Breast epithelium (tissue), 4 donors: ENCODE results near the gene CPHXL2. TPM values are rescaled to one million over a fixed set of nuclear protein-coding genes. Genes with fewer than 3 reads are reported as not detected.

ENCODE experiments used
- DNase-seq, 2 donors: peaks; one replicate each; pipeline ENCODE4 v3.0.0-alpha.2; 2019; ENCODE audit warnings: low spot score in 2 of 2
- H3K27ac ChIP-seq, 2 donors: fragments of 200-600 bp; sonication (generic) in 1 of 2; one replicate each; pipeline ENCODE4 v1.5.1; 2016 to 2019; ENCODE audit warnings: mild to moderate bottlenecking in 1 of 2
- H3K27me3 ChIP-seq, 2 donors: fragments of 200-600 bp; sonication (generic) in 1 of 2; one replicate each; pipeline versions ENCODE4 v1.5.1 to v1.6.0; 2017 to 2019; ENCODE audit warnings: control low read depth in 1 of 2, mild to moderate bottlenecking in 1 of 2
- H3K36me3 ChIP-seq: fragments of 200-600 bp; one replicate; pipeline ENCODE4 v1.5.1; 2019
- H3K4me1 ChIP-seq, 2 donors: fragments of 200-600 bp; sonication (generic); one replicate each; pipeline ENCODE4 v1.5.1; 2016 to 2019; ENCODE audit warnings: control low read depth in 1 of 2
- H3K4me3 ChIP-seq, 3 donors: fragments of 200-600 bp; sonication (generic); 1 replicate in 2 of 3; 2 replicates in 1 of 3; pipeline ENCODE4 v1.5.1; 2016 to 2019; ENCODE audit warnings: mild to moderate bottlenecking in 3 of 3, moderate library complexity in 2 of 3
- H3K9me3 ChIP-seq, 2 donors: fragments of 200-600 bp; sonication (generic) in 1 of 2; one replicate each; pipeline ENCODE4 v1.5.1; 2016 to 2019; ENCODE audit warnings: control low read depth in 1 of 2
- POLR2A ChIP-seq: fragments of 450-650 bp; IDR thresholded peaks from one replicate; pipeline ENCODE4 v1.6.1; 2016; ENCODE audit warnings: antibody characterized with exemption, mild to moderate bottlenecking, moderate library complexity
- POLR2AphosphoS5 ChIP-seq, 3 donors: sonication (generic); formaldehyde crosslinking; IDR thresholded peaks; one replicate each; pipeline ENCODE4 v1.6.1; 2017; ENCODE audit warnings: antibody characterized with exemption in 3 of 3
- intact Hi-C: fragments of 100-400 bp; cut with DNase I; formaldehyde crosslinking; loops from one replicate; pipeline ENCODE4 v1.15.1; 2023; ENCODE audit warnings: low total_unique reads
- total RNA-seq, 3 donors: library from RNA; depleted of rRNA; stranded (reverse); fragments of >200 nt; gene quantifications; one replicate each; pipeline ENCODE4 v1.1.0, GENCODE V29; 2016
- TF ChIP-seq, protein P1 (sequence below), 3 donors: fragments of 450-650 bp; IDR thresholded peaks; one replicate each; pipeline ENCODE4 v1.5.1; 2016 to 2017; ENCODE audit warnings: antibody characterized with exemption in 3 of 3, mild to moderate bottlenecking in 3 of 3, moderate library complexity in 3 of 3

Gene CPHXL2
- total RNA-seq, 3 donors from 2014 or later: not detected

DNA sequence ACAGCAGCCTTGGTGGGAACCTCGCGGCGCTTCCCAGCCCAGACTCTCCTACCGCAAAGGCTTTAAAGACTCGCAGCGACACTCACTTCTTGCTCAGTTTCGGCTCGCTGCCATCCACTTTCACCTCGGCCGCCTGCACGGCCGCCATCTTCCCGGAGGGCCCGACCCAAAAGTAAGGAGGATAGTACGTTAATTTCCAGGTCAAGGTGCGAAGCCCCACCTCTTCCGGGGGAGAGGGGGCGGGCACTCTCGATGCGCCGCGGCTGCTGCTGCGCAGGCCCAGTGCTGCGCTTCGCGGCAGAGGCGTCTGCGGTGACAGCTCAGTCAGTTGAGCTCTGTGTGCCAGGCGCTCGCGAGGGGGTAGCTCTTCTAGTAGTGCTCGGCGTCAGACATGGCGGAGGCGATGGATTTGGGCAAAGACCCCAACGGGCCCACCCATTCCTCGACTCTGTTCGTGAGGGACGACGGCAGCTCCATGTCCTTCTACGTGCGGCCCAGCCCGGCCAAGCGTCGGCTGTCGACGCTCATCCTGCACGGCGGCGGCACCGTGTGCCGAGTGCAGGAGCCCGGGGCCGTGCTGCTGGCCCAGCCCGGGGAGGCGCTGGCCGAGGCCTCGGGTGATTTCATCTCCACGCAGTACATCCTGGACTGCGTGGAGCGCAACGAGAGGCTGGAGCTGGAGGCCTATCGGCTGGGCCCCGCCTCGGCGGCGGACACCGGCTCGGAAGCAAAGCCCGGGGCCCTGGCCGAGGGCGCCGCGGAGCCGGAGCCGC is 29.1 kb downstream of the CPHXL2 start, which contains the start of the genes KARS1 and TERF2IP:
Gene KARS1, minus strand, starts transcription at position 174 of the 773 bp plus-strand sequence. Its CDS starts 26 bp downstream, at position 148.
Gene TERF2IP, plus strand, starts transcription at position 282 of the 773 bp plus-strand sequence. Its CDS starts 110 bp downstream, at position 392.
- peak; percentile 92 to 93 for DNase-seq
- H3K27me3 ChIP-seq: no peaks in the 10 kb centered on the region
- intact Hi-C loops: no loop called here
- peaks cover 0 to 34% of the 10 kb centered on the region in 2 donors for H3K4me1 ChIP-seq
- peak within 1 kb of the TSS; percentile 96 to 99 for H3K27ac ChIP-seq
- H3K4me3 ChIP-seq: peak within 1 kb of the TSS; percentile 86 to 100 (median 87)
- H3K9me3 ChIP-seq: no peaks in the 10 kb centered on the region
- H3K36me3 ChIP-seq: no peaks in the 10 kb centered on the region
- TF ChIP-seq POLR2AphosphoS5 (IDR thresholded peaks at IDR 0.05) (peak; percentile 92 to 98 (median 94)), POLR2A (peak; percentile 90)
- TF ChIP-seq, protein P1, sequence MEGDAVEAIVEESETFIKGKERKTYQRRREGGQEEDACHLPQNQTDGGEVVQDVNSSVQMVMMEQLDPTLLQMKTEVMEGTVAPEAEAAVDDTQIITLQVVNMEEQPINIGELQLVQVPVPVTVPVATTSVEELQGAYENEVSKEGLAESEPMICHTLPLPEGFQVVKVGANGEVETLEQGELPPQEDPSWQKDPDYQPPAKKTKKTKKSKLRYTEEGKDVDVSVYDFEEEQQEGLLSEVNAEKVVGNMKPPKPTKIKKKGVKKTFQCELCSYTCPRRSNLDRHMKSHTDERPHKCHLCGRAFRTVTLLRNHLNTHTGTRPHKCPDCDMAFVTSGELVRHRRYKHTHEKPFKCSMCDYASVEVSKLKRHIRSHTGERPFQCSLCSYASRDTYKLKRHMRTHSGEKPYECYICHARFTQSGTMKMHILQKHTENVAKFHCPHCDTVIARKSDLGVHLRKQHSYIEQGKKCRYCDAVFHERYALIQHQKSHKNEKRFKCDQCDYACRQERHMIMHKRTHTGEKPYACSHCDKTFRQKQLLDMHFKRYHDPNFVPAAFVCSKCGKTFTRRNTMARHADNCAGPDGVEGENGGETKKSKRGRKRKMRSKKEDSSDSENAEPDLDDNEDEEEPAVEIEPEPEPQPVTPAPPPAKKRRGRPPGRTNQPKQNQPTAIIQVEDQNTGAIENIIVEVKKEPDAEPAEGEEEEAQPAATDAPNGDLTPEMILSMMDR (IDR thresholded peaks at IDR 0.05): no peak

GRCh38 chr16:75647112-75647491 is 29.7 kb downstream of the CPHXL2 start:
- intact Hi-C loops: no loop called here
- H3K4me1 ChIP-seq: peaks cover 0 to 30% of the 10 kb centered on the region in 2 donors
- peak overlapping the region; percentile 86 to 100 (median 87) for H3K4me3 ChIP-seq
- no peaks in the 10 kb centered on the region for H3K27me3 ChIP-seq
- no peaks in the 10 kb centered on the region for H3K9me3 ChIP-seq
- TF ChIP-seq, protein P1 (IDR thresholded peaks at IDR 0.05): no peak
- TF ChIP-seq POLR2AphosphoS5 (IDR thresholded peaks at IDR 0.05): no peak
- TF ChIP-seq POLR2A: no peak
- no peak for DNase-seq
- peak overlapping the region; percentile 96 to 99 for H3K27ac ChIP-seq
- no peaks in the 10 kb centered on the region for H3K36me3 ChIP-seq

DNA sequence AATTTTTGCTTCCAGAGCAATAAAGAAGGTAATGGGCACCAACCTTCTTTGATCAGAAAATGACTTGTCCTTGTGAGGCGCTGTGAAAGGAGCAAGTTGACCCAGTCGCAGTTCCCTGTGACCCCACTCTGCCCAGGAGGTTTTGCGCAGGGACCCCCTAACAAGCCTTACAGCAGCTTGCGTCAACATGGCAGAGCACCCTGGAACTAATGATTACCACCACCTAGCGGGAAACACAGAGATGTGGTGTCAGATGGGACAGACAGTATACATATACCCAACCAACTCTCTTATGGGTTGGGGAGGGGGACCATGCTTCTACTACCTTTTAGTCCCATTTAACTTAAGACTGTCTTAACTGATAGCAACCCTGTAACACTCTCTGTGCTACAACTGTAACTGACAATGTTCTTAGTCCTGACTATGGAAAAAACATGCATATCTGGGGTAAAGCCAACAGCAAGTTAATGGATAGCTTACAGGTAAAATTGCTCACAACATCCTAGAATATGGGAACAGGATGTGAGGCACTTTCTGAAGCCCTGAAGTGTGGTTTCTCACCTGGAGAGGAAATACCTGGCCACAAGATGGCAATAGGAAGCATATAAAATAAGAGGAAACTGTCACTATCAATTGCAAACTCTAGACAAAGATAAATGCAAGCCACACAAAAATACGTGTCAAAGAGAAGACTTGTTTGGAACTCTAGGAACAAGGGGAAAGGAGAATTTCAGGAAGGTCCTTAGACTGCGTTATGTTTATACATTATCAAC is 32.4 kb downstream of the CPHXL2 start:
- intact Hi-C loops: no loop called here
- Histone ChIP-seq H3K4me1 (peaks cover 0 to 10% of the 10 kb centered on the region in 2 donors), H3K27ac (no peak overlapping the region), H3K9me3 (no peaks in the 10 kb centered on the region), H3K4me3 (no peak overlapping the region), H3K36me3 (peaks cover 9% of the 10 kb centered on the region), H3K27me3 (no peaks in the 10 kb centered on the region)
- no peak for DNase-seq
- no peak for TF ChIP-seq POLR2AphosphoS5 (IDR thresholded peaks at IDR 0.05)
- TF ChIP-seq POLR2A: no peak
- TF ChIP-seq, protein P1 (IDR thresholded peaks at IDR 0.05): no peak

DNA sequence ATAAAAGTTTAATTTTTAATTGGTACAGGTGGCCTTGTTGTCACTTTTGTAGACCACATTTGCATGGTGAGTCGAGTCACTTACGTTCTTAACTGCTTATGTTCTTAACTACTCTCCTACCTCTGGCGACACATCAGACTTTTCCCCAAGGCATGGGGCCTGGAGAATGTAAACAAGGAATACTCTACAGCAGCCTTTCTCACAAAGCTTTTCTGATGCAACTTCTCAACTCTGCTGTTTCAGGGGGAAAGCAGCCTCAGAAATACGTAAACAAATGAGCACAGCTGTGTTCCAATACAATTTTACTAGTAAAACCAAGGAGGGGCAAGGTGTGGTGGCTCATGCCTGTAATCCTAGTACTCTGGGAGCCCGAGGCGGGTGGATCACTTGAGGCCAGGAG is 36.2 kb downstream of the CPHXL2 start:
- TF ChIP-seq, protein P1 (IDR thresholded peaks at IDR 0.05): no peak
- TF ChIP-seq POLR2AphosphoS5 (IDR thresholded peaks at IDR 0.05) (no peak), POLR2A (no peak)
- Histone ChIP-seq H3K36me3 (peaks cover 9% of the 10 kb centered on the region), H3K4me3 (no peak overlapping the region), H3K9me3 (no peaks in the 10 kb centered on the region), H3K27ac (no peak overlapping the region), H3K4me1 (no peaks in the 10 kb centered on the region), H3K27me3 (no peaks in the 10 kb centered on the region)
- intact Hi-C loops: no loop called here
- DNase-seq: no peak
